SK-N-SH treated with all-trans-retinoic acid at 6 μM for 48 hours (cell line): Measurements from ENCODE around the gene COMT.

ENCODE experiments used
- ARNTL ChIP-seq: fragments of 450-650 bp; formaldehyde crosslinking; IDR thresholded peaks from 2 replicates; pipeline ENCODE4 v1.5.0; 2020; ENCODE audit warnings: low read depth, mild to moderate bottlenecking, moderate library complexity, borderline replicate concordance
- CREB5 ChIP-seq: fragments of 250-450 bp; sonication (Bioruptor Pico); IDR thresholded peaks from 2 replicates; pipeline ENCODE4 v1.5.1; 2020; ENCODE audit warnings: low read depth, mild to moderate bottlenecking, moderate library complexity
- CSRNP3 ChIP-seq: fragments of 250-450 bp; sonication (Bioruptor Pico); IDR thresholded peaks from 2 replicates; pipeline ENCODE4 v1.5.1; 2021; ENCODE audit warnings: mild to moderate bottlenecking, moderate library complexity
- PPARA ChIP-seq: fragments of 250-450 bp; sonication (Bioruptor Pico); IDR thresholded peaks from 2 replicates; pipeline ENCODE4 v1.5.0; 2020; ENCODE audit warnings: mild to moderate bottlenecking, borderline replicate concordance
- RARB ChIP-seq: fragments of 250-450 bp; sonication (Bioruptor Pico); IDR thresholded peaks from 2 replicates; pipeline ENCODE4 v1.8.0; 2021; ENCODE audit warnings: mild to moderate bottlenecking, moderate library complexity
- SNAI2 ChIP-seq: fragments of 250-450 bp; sonication (Bioruptor Pico); IDR thresholded peaks from 2 replicates; pipeline ENCODE4 v1.5.0; 2020; ENCODE audit warnings: mild to moderate bottlenecking, moderate library complexity
- TOX ChIP-seq: fragments of 250-450 bp; sonication (Bioruptor Pico); IDR thresholded peaks from 2 replicates; pipeline ENCODE4 v1.8.0; 2021; ENCODE audit warnings: mild to moderate bottlenecking, moderate library complexity, borderline replicate concordance
- ZFP3 ChIP-seq: fragments of 250-450 bp; sonication (Bioruptor Pico); IDR thresholded peaks from 2 replicates; pipeline ENCODE4 v1.5.0; 2020; ENCODE audit warnings: mild to moderate bottlenecking, moderate library complexity
- ZFP30 ChIP-seq: fragments of 450-650 bp; formaldehyde crosslinking; IDR thresholded peaks from 2 replicates; pipeline ENCODE4 v1.5.0; 2022; ENCODE audit warnings: mild to moderate bottlenecking, moderate library complexity
- ZNF565 ChIP-seq: fragments of 450-650 bp; formaldehyde crosslinking; conservative IDR thresholded peaks from 2 replicates; pipeline ENCODE4 v1.5.0; 2020; ENCODE audit warnings: low read depth, mild to moderate bottlenecking, moderate library complexity
- TF ChIP-seq, protein P1 (sequence below): fragments of 250-450 bp; sonication (Bioruptor Pico); IDR thresholded peaks from 2 replicates; pipeline ENCODE4 v1.8.0; 2020; ENCODE audit warnings: mild to moderate bottlenecking, moderate library complexity, borderline replicate concordance

- no peak for TF ChIP-seq ARNTL (CRISPR knock-in tag)
- TF ChIP-seq ZNF565 (CRISPR knock-in tag): no peak
- no peak for TF ChIP-seq RARB
- TF ChIP-seq ZFP3 (CRISPR knock-in tag): no peak
- no peak for TF ChIP-seq ZFP30 (CRISPR knock-in tag)
- TF ChIP-seq, protein P1, sequence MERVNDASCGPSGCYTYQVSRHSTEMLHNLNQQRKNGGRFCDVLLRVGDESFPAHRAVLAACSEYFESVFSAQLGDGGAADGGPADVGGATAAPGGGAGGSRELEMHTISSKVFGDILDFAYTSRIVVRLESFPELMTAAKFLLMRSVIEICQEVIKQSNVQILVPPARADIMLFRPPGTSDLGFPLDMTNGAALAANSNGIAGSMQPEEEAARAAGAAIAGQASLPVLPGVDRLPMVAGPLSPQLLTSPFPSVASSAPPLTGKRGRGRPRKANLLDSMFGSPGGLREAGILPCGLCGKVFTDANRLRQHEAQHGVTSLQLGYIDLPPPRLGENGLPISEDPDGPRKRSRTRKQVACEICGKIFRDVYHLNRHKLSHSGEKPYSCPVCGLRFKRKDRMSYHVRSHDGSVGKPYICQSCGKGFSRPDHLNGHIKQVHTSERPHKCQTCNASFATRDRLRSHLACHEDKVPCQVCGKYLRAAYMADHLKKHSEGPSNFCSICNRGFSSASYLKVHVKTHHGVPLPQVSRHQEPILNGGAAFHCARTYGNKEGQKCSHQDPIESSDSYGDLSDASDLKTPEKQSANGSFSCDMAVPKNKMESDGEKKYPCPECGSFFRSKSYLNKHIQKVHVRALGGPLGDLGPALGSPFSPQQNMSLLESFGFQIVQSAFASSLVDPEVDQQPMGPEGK (CRISPR knock-in tag): no peak
- no peak for TF ChIP-seq TOX
- TF ChIP-seq PPARA: no peak
- TF ChIP-seq CSRNP3 (CRISPR knock-in tag): no peak
- TF ChIP-seq SNAI2 (CRISPR knock-in tag): no peak
- TF ChIP-seq CREB5 (CRISPR knock-in tag): no peak
Measured at GRCh38 chr22:19992921-19993355, 51.4 kb downstream of the COMT start.
